Esophagus squamous epithelium (tissue), 5 donors: ENCODE data around the gene EIF4G2. TPM values are rescaled to one million over a fixed set of nuclear protein-coding genes. Genes with fewer than 3 reads are reported as not detected.

ENCODE experiments used
- DNase-seq: peaks from one replicate; lab custom pipeline; 2025; lab: John Stamatoyannopoulos, UW
- H3K27ac ChIP-seq, 4 donors: fragments of 200-600 bp; sonication (generic); one replicate each; pipeline ENCODE4 v1.5.1; 2016 to 2019; ENCODE audit warnings: mild to moderate bottlenecking in 1 of 4
- H3K27me3 ChIP-seq, 4 donors: fragments of 200-600 bp; sonication (generic); 1 replicate in 3 of 4; 2 replicates in 1 of 4; pipeline versions ENCODE4 v1.5.1 to v1.6.0; 2017 to 2021; ENCODE audit warnings: antibody characterized with exemption in 1 of 4
- H3K36me3 ChIP-seq, 3 donors: fragments of 200-600 bp; sonication (generic); one replicate each; pipeline ENCODE4 v1.5.1; 2016 to 2019
- H3K4me1 ChIP-seq, 3 donors: fragments of 200-600 bp; sonication (generic); one replicate each; pipeline ENCODE4 v1.5.1; 2017 to 2019
- H3K4me3 ChIP-seq, 4 donors: fragments of 200-600 bp; sonication (generic); 1 replicate in 3 of 4; 2 replicates in 1 of 4; pipeline ENCODE4 v1.5.1; 2016 to 2019; ENCODE audit warnings: mild to moderate bottlenecking in 2 of 4, moderate library complexity in 1 of 4
- H3K9me3 ChIP-seq, 3 donors: fragments of 200-600 bp; sonication (generic); one replicate each; pipeline ENCODE4 v1.5.1; 2016 to 2019
- CTCF ChIP-seq, 6 experiments: fragments of 450-650 bp in 4 of 6; fragments of 200-600 bp in 2 of 6; sonication (generic) in 2 of 6; IDR thresholded peaks; one replicate each; pipeline ENCODE4 v1.5.1; 2016 to 2019; ENCODE audit warnings: antibody characterized with exemption in 6 of 6, mild to moderate bottlenecking in 4 of 6, moderate library complexity in 4 of 6
- POLR2A ChIP-seq, 4 donors: fragments of 450-650 bp; IDR thresholded peaks; one replicate each; pipeline ENCODE4 v1.6.1; 2017; ENCODE audit warnings: antibody characterized with exemption in 4 of 4, mild to moderate bottlenecking in 4 of 4, moderate library complexity in 3 of 4
- WGBS, 2 donors: methylation state at CpG; one replicate each; pipeline ENCODE4 v1.1.5; 2018; 5-methylcytosine and 5-hydroxymethylcytosine counted together
- intact Hi-C: fragments of 100-400 bp; cut with DNase I; formaldehyde crosslinking; loops from one replicate; pipeline ENCODE4 v1.15.0; 2022
- total RNA-seq, 4 donors: library from RNA; depleted of rRNA; stranded (reverse); fragments of >200 nt; gene quantifications; one replicate each; pipeline ENCODE4 v1.1.0, GENCODE V29; 2016
- donor health status: DM: yes; HTN: yes; CAD: no.

The EIF4G2 gene
- total RNA-seq, 4 donors from 2014 or later, result 476 to 665 (median 547) TPM

- no peak for DNase-seq
- Histone ChIP-seq H3K36me3 (peaks cover 0 to 52% (median 0%) of the 10 kb centered on the region in 3 donors), H3K4me3 (no peak overlapping the region), H3K27me3 (no peaks in the 10 kb centered on the region), H3K4me1 (peaks cover 8 to 48% (median 22%) of the 10 kb centered on the region in 3 donors), H3K27ac (no peak overlapping the region), H3K9me3 (no peaks in the 10 kb centered on the region)
- TF ChIP-seq CTCF (IDR thresholded peaks at IDR 0.05) (no peak), POLR2A (IDR thresholded peaks at IDR 0.05) (no peak)
- 92 to 98% methylated on average over 2 of the region's 2 CpGs for WGBS, 2 donors
- intact Hi-C loops, result no loop called here
Observed at GRCh38 chr11:10855295-10855694, 46.6 kb upstream of the EIF4G2 start.

DNA sequence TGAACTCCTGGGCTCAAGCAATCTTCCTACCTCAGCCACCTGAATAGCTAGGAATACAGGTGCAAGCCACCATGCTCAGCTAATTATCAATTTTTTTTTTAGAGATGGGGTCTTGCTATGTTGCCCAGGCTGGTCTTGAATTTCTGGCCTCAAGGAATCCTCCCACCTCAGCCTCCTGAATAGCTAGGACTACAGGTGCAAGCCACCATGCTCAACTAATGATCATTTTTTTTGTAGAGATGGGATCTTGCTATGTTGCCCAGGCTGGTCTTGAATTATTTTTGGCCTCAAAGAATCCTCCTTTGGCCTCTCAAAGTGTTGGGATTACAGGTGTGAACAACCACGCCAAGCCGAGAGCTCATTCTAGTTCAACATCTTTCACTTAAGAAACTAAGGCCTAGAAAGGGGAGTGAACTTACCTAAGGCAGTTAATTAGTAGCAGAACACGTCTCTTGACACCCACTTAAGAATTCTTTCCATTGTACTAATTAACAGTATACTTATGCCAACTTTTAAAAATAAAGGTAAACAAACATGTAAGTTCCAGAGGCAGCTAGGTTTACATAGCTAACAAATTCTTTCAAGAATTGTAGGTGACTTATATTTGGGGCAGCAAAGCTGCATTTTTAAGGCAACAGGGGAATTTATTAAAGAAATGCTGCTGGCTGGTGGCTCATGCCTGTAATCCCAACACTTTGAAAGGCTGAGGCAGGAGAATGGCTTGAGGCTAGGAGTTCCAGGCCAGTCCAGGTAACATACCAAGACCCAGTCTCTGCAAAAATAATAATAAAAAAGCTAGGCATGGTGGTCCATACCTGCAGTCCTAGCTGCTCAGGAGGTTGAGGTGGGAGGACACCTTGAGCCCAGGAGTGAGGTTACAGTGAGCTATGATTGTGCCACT, 39.5 kb upstream of the EIF4G2 start:
- Histone ChIP-seq H3K27me3 (no peaks in the 10 kb centered on the region), H3K36me3 (peaks cover 0 to 22% (median 0%) of the 10 kb centered on the region in 3 donors), H3K4me1 (peaks cover 0 to 16% (median 1%) of the 10 kb centered on the region in 3 donors), H3K27ac (no peak overlapping the region), H3K9me3 (no peaks in the 10 kb centered on the region), H3K4me3 (no peak overlapping the region)
- TF ChIP-seq POLR2A (IDR thresholded peaks at IDR 0.05) (no peak), CTCF (IDR thresholded peaks at IDR 0.05) (no peak)
- DNase-seq, result no peak
- WGBS, 2 donors, result 79% methylated on average over 3 of the region's 3 CpGs
- intact Hi-C loops, result no loop called here

GRCh38 chr11:10846660-10847059, 37.9 kb upstream of the EIF4G2 start:
- no peak overlapping the region for H3K4me3 ChIP-seq
- no peaks in the 10 kb centered on the region for H3K27me3 ChIP-seq
- intact Hi-C loops, result no loop called here
- TF ChIP-seq POLR2A (IDR thresholded peaks at IDR 0.05) (no peak), CTCF (IDR thresholded peaks at IDR 0.05) (no peak)
- no peaks in the 10 kb centered on the region for H3K9me3 ChIP-seq
- H3K27ac ChIP-seq, result no peak overlapping the region
- H3K4me1 ChIP-seq, result peaks cover 0 to 28% (median 8%) of the 10 kb centered on the region in 3 donors
- DNase-seq, result no peak
- H3K36me3 ChIP-seq, result peaks cover 0 to 7% (median 0%) of the 10 kb centered on the region in 3 donors

DNA sequence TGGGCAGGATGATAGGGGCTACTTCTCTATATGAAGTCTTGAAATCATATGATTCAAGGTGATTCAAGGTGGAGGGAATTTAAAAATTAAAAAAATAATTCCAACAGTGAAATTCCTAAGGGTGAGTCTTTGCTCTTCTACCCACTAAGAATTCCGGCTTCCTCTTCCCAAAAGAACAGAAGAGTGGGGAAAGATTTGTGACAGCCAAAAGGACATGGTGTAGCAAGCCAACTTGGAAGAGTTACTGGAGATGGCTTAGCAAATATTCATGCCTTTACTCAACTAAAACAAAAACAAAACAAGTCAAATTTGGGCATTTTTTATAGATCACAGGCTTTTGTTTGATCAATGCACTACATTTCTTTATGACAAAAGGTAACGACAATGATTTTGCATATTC, 36.9 kb upstream of the EIF4G2 start:
- Histone ChIP-seq H3K4me3 (no peak overlapping the region), H3K4me1 (peaks cover 0 to 35% (median 8%) of the 10 kb centered on the region in 3 donors), H3K36me3 (no peaks in the 10 kb centered on the region), H3K27ac (no peak overlapping the region), H3K9me3 (no peaks in the 10 kb centered on the region), H3K27me3 (no peaks in the 10 kb centered on the region)
- 75 to 81% methylated on average over 2 of the region's 2 CpGs for WGBS, 2 donors
- intact Hi-C loops, result no loop called here
- no peak for DNase-seq
- TF ChIP-seq POLR2A (IDR thresholded peaks at IDR 0.05) (no peak), CTCF (IDR thresholded peaks at IDR 0.05) (no peak)

DNA sequence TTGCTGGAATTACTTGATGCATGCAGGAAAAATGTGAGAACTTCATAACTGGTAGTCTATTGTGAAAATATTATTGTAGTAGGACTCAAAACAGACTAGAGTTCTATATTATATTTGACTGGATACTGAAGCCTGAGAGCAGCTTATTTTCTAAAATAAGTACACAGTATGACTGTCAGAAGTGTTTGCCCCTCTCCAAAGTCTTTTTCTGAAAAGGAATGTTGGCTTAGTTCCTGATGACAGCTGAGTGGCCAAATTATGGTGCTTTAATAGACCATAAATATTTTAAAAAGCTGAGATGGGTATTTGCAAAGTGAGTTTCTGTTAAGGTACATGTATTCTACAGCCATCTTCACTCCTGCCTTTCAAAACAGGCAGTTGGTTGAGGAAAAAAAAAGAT, 36.1 kb upstream of the EIF4G2 start:
- Histone ChIP-seq H3K27me3 (no peaks in the 10 kb centered on the region), H3K27ac (no peak overlapping the region), H3K36me3 (no peaks in the 10 kb centered on the region), H3K9me3 (no peaks in the 10 kb centered on the region), H3K4me1 (peaks cover 0 to 35% (median 8%) of the 10 kb centered on the region in 3 donors), H3K4me3 (no peak overlapping the region)
- intact Hi-C loops, result no loop called here
- no peak for TF ChIP-seq CTCF (IDR thresholded peaks at IDR 0.05)
- TF ChIP-seq POLR2A (IDR thresholded peaks at IDR 0.05), result no peak
- DNase-seq, result no peak
